Activated CD8-positive, alpha-beta memory T cell treated with anti-CD3 and anti-CD28 coated beads for 4 hours (primary cell): ENCODE results near the gene SPINT3.

Source experiments
- DNase-seq, 2 donors: peaks; one replicate each; pipeline ENCODE4 v3.0.0-alpha.2; 2020; ENCODE audit warnings: low read depth in 2 of 2

SPINT3 gene

GRCh38 chr20:45462711-45463509, 52.5 kb downstream of the SPINT3 start:
- no peak for DNase-seq
